Body of pancreas (tissue), 4 donors: Measurements from ENCODE around the gene IGFBP7. TPM values are rescaled to one million over a fixed set of nuclear protein-coding genes. Genes with fewer than 3 reads are reported as not detected.

Experiments used
- ATAC-seq: fragments of 150-250 bp; one replicate; pipeline ENCODE4 v1.9.1; 2016
- DNase-seq, 4 donors: peaks; one replicate each; pipeline ENCODE4 v3.0.0-alpha.2; 2019
- H3K27ac ChIP-seq, 4 donors: fragments of 200-600 bp; sonication (generic); 1 replicate in 3 of 4; 2 replicates in 1 of 4; pipeline versions ENCODE4 v1.5.1 to v1.6.1; 2016 to 2019; ENCODE audit warnings: mild to moderate bottlenecking in 1 of 4, mixed read lengths in 1 of 4, moderate library complexity in 1 of 4
- H3K27me3 ChIP-seq, 2 donors: fragments of 200-600 bp; sonication (generic); one replicate each; pipeline ENCODE4 v1.6.0; 2016; ENCODE audit warnings: mild to moderate bottlenecking in 1 of 2
- H3K36me3 ChIP-seq, 2 donors: fragments of 200-600 bp; sonication (generic); replicated peaks in 1 of 2; 2 replicates each; pipeline ENCODE4 v1.5.1; 2016; ENCODE audit warnings: low read depth in 2 of 2; ENCODE audit not compliant: insufficient read depth in 1 of 2
- H3K4me1 ChIP-seq: fragments of 200-600 bp; sonication (generic); one replicate; pipeline ENCODE4 v1.6.0; 2016
- H3K4me3 ChIP-seq, 2 donors: fragments of 200-600 bp; sonication (generic); 1 replicate in 1 of 2; 2 replicates in 1 of 2; pipeline ENCODE4 v1.5.1; 2016 to 2019
- H3K9me3 ChIP-seq, 3 donors: fragments of 200-600 bp; sonication (generic); 1 replicate in 2 of 3; 2 replicates in 1 of 3; pipeline ENCODE4 v1.5.1; 2016
- CTCF ChIP-seq, 7 experiments: fragments of 450-650 bp in 4 of 7; fragments of 200-600 bp in 3 of 7; sonication (generic) in 3 of 7; IDR thresholded peaks; one replicate each; pipeline ENCODE4 v1.5.1; 2016 to 2019; ENCODE audit warnings: antibody characterized with exemption in 7 of 7
- POLR2A ChIP-seq, 3 donors: fragments of 450-650 bp; IDR thresholded peaks; one replicate each; pipeline ENCODE4 v1.6.1; 2016; ENCODE audit warnings: antibody characterized with exemption in 3 of 3, mild to moderate bottlenecking in 2 of 3
- WGBS, 2 donors: methylation state at CpG; one replicate each; pipeline ENCODE4 v1.1.5; 2017; 5-methylcytosine and 5-hydroxymethylcytosine counted together
- intact Hi-C: fragments of 100-400 bp; cut with DNase I; formaldehyde crosslinking; loops from one replicate; pipeline ENCODE4 v1.15.1; 2023
- total RNA-seq, 2 donors: library from RNA; depleted of rRNA; stranded (reverse); fragments of >200 nt; gene quantifications; one replicate each; pipeline ENCODE4 v1.1.0, GENCODE V29; 2016

IGFBP7 gene
- total RNA-seq, 2 donors from 2014 or later = 758 to 1,249 TPM

- Histone ChIP-seq H3K27ac (peak overlapping the region in 1 of 4 donors; percentile 2), H3K27me3 (no peaks in the 10 kb centered on the region), H3K4me1 (peaks cover 40% of the 10 kb centered on the region), H3K36me3 (no peaks in the 10 kb centered on the region), H3K4me3 (no peak overlapping the region), H3K9me3 (no peaks in the 10 kb centered on the region)
- no peak for TF ChIP-seq POLR2A (IDR thresholded peaks at IDR 0.05)
- no peak for TF ChIP-seq CTCF (IDR thresholded peaks at IDR 0.05)
- intact Hi-C loops = no loop called here
- no peak for DNase-seq
- 41 to 43% methylated on average over 4 of the region's 4 CpGs for WGBS, 2 donors
- no peak for ATAC-seq
Measured at GRCh38 chr4:57076646-57077045, 33.5 kb downstream of the IGFBP7 start.

GRCh38 chr4:57075367-57075766 lies 34.8 kb downstream of the IGFBP7 start:
- no peak overlapping the region for H3K4me3 ChIP-seq
- no peaks in the 10 kb centered on the region for H3K9me3 ChIP-seq
- no peaks in the 10 kb centered on the region for H3K27me3 ChIP-seq
- intact Hi-C loops = no loop called here
- TF ChIP-seq CTCF (IDR thresholded peaks at IDR 0.05) (no peak), POLR2A (IDR thresholded peaks at IDR 0.05) (no peak)
- H3K27ac ChIP-seq = peak overlapping the region in 2 of 4 donors; percentile 7 to 28
- no peak for ATAC-seq
- H3K36me3 ChIP-seq = no peaks in the 10 kb centered on the region
- no peak for DNase-seq
- H3K4me1 ChIP-seq = peaks cover 35% of the 10 kb centered on the region

- Histone ChIP-seq H3K4me1 (peaks cover 29% of the 10 kb centered on the region), H3K9me3 (no peaks in the 10 kb centered on the region), H3K36me3 (no peaks in the 10 kb centered on the region), H3K27ac (peak overlapping the region in 2 of 4 donors; percentile 7 to 28), H3K27me3 (no peaks in the 10 kb centered on the region), H3K4me3 (no peak overlapping the region)
- no peak for ATAC-seq
- WGBS, 2 donors = 20 to 21% methylated on average over 4 of the region's 4 CpGs
- TF ChIP-seq POLR2A (IDR thresholded peaks at IDR 0.05) (no peak), CTCF (IDR thresholded peaks at IDR 0.05) (no peak)
- intact Hi-C loops = no loop called here
- DNase-seq = no peak
Measured at GRCh38 chr4:57074744-57075143, 35.4 kb downstream of the IGFBP7 start.

GRCh38 chr4:57073559-57073958 lies 36.6 kb downstream of the IGFBP7 start:
- DNase-seq = no peak
- Histone ChIP-seq H3K4me3 (no peak overlapping the region), H3K9me3 (no peaks in the 10 kb centered on the region), H3K36me3 (no peaks in the 10 kb centered on the region), H3K27me3 (no peaks in the 10 kb centered on the region), H3K4me1 (peaks cover 17% of the 10 kb centered on the region), H3K27ac (no peak overlapping the region)
- WGBS, 2 donors = 66 to 78% methylated on average over 5 of the region's 5 CpGs
- no peak for ATAC-seq
- intact Hi-C loops = no loop called here
- TF ChIP-seq POLR2A (IDR thresholded peaks at IDR 0.05) (no peak), CTCF (IDR thresholded peaks at IDR 0.05) (no peak)

- H3K36me3 ChIP-seq = no peaks in the 10 kb centered on the region
- 30 to 36% methylated on average over 2 of the region's 2 CpGs for WGBS, 2 donors
- intact Hi-C loops = no loop called here
- H3K27me3 ChIP-seq = no peaks in the 10 kb centered on the region
- no peaks in the 10 kb centered on the region for H3K9me3 ChIP-seq
- H3K27ac ChIP-seq = peak overlapping the region in 2 of 4 donors; percentile 24 to 31
- peaks cover 5% of the 10 kb centered on the region for H3K4me1 ChIP-seq
- ATAC-seq = peak; percentile 62
- H3K4me3 ChIP-seq = no peak overlapping the region
- TF ChIP-seq POLR2A (IDR thresholded peaks at IDR 0.05) (no peak), CTCF (IDR thresholded peaks at IDR 0.05) (no peak)
- DNase-seq = peak in 2 of 4 donors; percentile 23 to 48
Measured at GRCh38 chr4:57071326-57071725, 38.9 kb downstream of the IGFBP7 start.
